Spleen (tissue), 11 donors: ENCODE measurements around the gene PTRH2. TPM values are rescaled to one million over a fixed set of nuclear protein-coding genes. Genes with fewer than 3 reads are reported as not detected.

Experiments used
- DNase-seq: peaks from one replicate; pipeline ENCODE4 v3.0.0-alpha.2; 2020
- H3K27ac ChIP-seq, 8 donors: fragments of 200-600 bp; sonication (generic) in 7 of 8; 1 replicate in 4 of 8; 2 replicates in 4 of 8; pipeline versions ENCODE4 v1.5.0 to v1.8.0; 2016 to 2021; ENCODE audit warnings: inconsistent platforms in 4 of 8, mild to moderate bottlenecking in 4 of 8, moderate library complexity in 1 of 8
- H3K27me3 ChIP-seq, 7 donors: fragments of 200-600 bp; sonication (generic) in 6 of 7; replicated peaks in 1 of 7; 1 replicate in 4 of 7; 2 replicates in 3 of 7; pipeline versions ENCODE4 v1.5.0 to v1.8.0; 2016 to 2021; ENCODE audit warnings: inconsistent platforms in 3 of 7, mild to moderate bottlenecking in 1 of 7
- H3K36me3 ChIP-seq, 6 donors: fragments of 200-600 bp; sonication (generic) in 5 of 6; 1 replicate in 4 of 6; 2 replicates in 2 of 6; pipeline versions ENCODE4 v1.5.0 to v1.8.0; 2016 to 2021; ENCODE audit warnings: inconsistent platforms in 2 of 6
- H3K4me1 ChIP-seq, 6 donors: fragments of 200-600 bp; sonication (generic) in 5 of 6; 1 replicate in 3 of 6; 2 replicates in 3 of 6; pipeline versions ENCODE4 v1.5.0 to v1.8.0; 2016 to 2021; ENCODE audit warnings: inconsistent platforms in 3 of 6
- H3K4me3 ChIP-seq, 8 donors: fragments of 200-600 bp; sonication (generic) in 7 of 8; 1 replicate in 4 of 8; 2 replicates in 4 of 8; pipeline versions ENCODE4 v1.5.0 to v1.8.0; 2016 to 2021; ENCODE audit warnings: inconsistent platforms in 4 of 8, mild to moderate bottlenecking in 4 of 8, moderate library complexity in 2 of 8
- H3K9me3 ChIP-seq, 8 donors: fragments of 200-600 bp; sonication (generic) in 7 of 8; 1 replicate in 4 of 8; 2 replicates in 4 of 8; pipeline versions ENCODE4 v1.5.0 to v1.8.0; 2016 to 2021; ENCODE audit warnings: inconsistent platforms in 4 of 8
- POLR2A ChIP-seq, 3 donors: fragments of 450-650 bp; IDR thresholded peaks; one replicate each; pipeline ENCODE4 v1.5.1; 2017; ENCODE audit warnings: antibody characterized with exemption in 3 of 3, mild to moderate bottlenecking in 1 of 3
- POLR2AphosphoS5 ChIP-seq, 3 donors: sonication (generic); formaldehyde crosslinking; IDR thresholded peaks; one replicate each; pipeline ENCODE4 v1.5.1; 2017; ENCODE audit warnings: antibody characterized with exemption in 3 of 3
- WGBS, 5 donors: extraction: QIAGEN DNeasy Blood & Tissue Kit in 3 of 5; methylation state at CpG; one replicate each; pipeline versions ENCODE4 v1.1.5 to v1.1.7; 2013 to 2018; 5-methylcytosine and 5-hydroxymethylcytosine counted together
- intact Hi-C: fragments of 100-400 bp; cut with DNase I; formaldehyde crosslinking; loops from one replicate; pipeline ENCODE4 v1.15.0; 2023; ENCODE audit warnings: low total_unique reads
- polyA plus RNA-seq, 3 donors: library from polyadenylated mRNA; stranded (reverse); fragments of 200-250 nt; gene quantifications; one replicate each; pipeline ENCODE4 v1.2.1, GENCODE V29; 2013
- total RNA-seq, 7 donors: library from RNA; depleted of rRNA in 3 of 7; stranded (reverse); fragments of >200 nt in 3 of 7; fragmentation: NEBNext Ultra II Directional in 4 of 7; extraction: Animal tissue kit (Norgen Biotek cat#: 25700) in 4 of 7; gene quantifications; one replicate each; pipeline versions ENCODE4 v1.1.0 to v1.2.1, GENCODE V29; 2016 to 2021
- TF ChIP-seq, protein P1 (sequence below), 11 experiments: fragments of 200-600 bp in 7 of 11; fragments of 450-650 bp in 4 of 11; sonication (generic) in 4 of 11; IDR thresholded peaks in 8 of 11; conservative IDR thresholded peaks in 3 of 11; 1 replicate in 7 of 11; 2 replicates in 4 of 11; pipeline versions ENCODE4 v1.4.0 to v1.8.0; 2016 to 2021; ENCODE audit warnings: antibody characterized with exemption in 11 of 11, inconsistent platforms in 4 of 11, mild to moderate bottlenecking in 1 of 11
- donor health status: healthy with polysubstance abuse.
- donor health status: DM: no; HTN: no; CAD: no; lungs with moderate emphysema.
- donor health status: DM: no; HTN: no; CAD: no.
- donor health status: Bipolar disorder and iron deficiency.
- donor health status: healthy.
- donor health status: DM: no; HTN: no; CAD: no.
- donor health status: DM: yes; HTN: yes; CAD: no.

Gene PTRH2
- total and polyA plus RNA-seq, 10 donors: 14.4 to 30.9 (median 21.8) TPM

GRCh38 chr17:59702304-59702703 is 4.9 kb downstream of the PTRH2 start:
- Histone ChIP-seq H3K27me3 (no peaks in the 10 kb centered on the region), H3K36me3 (peaks cover 0 to 61% (median 25%) of the 10 kb centered on the region in 6 donors), H3K4me1 (peaks cover 10 to 91% (median 42%) of the 10 kb centered on the region in 6 donors), H3K9me3 (no peaks in the 10 kb centered on the region), H3K4me3 (no peak overlapping the region), H3K27ac (no peak overlapping the region)
- DNase-seq: no peak
- intact Hi-C loops: no loop called here
- WGBS, 5 donors: 91 to 98% (median 92%) methylated on average over 7 of the region's 7 CpGs
- TF ChIP-seq POLR2A (IDR thresholded peaks at IDR 0.05) (no peak), POLR2AphosphoS5 (IDR thresholded peaks at IDR 0.05) (no peak)
- TF ChIP-seq, protein P1, sequence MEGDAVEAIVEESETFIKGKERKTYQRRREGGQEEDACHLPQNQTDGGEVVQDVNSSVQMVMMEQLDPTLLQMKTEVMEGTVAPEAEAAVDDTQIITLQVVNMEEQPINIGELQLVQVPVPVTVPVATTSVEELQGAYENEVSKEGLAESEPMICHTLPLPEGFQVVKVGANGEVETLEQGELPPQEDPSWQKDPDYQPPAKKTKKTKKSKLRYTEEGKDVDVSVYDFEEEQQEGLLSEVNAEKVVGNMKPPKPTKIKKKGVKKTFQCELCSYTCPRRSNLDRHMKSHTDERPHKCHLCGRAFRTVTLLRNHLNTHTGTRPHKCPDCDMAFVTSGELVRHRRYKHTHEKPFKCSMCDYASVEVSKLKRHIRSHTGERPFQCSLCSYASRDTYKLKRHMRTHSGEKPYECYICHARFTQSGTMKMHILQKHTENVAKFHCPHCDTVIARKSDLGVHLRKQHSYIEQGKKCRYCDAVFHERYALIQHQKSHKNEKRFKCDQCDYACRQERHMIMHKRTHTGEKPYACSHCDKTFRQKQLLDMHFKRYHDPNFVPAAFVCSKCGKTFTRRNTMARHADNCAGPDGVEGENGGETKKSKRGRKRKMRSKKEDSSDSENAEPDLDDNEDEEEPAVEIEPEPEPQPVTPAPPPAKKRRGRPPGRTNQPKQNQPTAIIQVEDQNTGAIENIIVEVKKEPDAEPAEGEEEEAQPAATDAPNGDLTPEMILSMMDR (IDR thresholded peaks at IDR 0.05 in 8 of 11, conservative IDR thresholded peaks at IDR 0.05 in 3 of 11): no peak

GRCh38 chr17:59699786-59700185 is 7.4 kb downstream of the PTRH2 start:
- intact Hi-C loops: no loop called here
- Histone ChIP-seq H3K27ac (peak overlapping the region in 1 of 8 donors; percentile 7), H3K9me3 (no peaks in the 10 kb centered on the region), H3K36me3 (peaks cover 0 to 86% (median 46%) of the 10 kb centered on the region in 6 donors), H3K4me3 (no peak overlapping the region), H3K4me1 (peaks cover 0 to 89% (median 23%) of the 10 kb centered on the region in 6 donors), H3K27me3 (no peaks in the 10 kb centered on the region)
- 87 to 96% (median 95%) methylated on average over 6 of the region's 6 CpGs for WGBS, 5 donors
- no peak for DNase-seq
- TF ChIP-seq, protein P1 (IDR thresholded peaks at IDR 0.05 in 8 of 11, conservative IDR thresholded peaks at IDR 0.05 in 3 of 11): no peak
- TF ChIP-seq POLR2A (IDR thresholded peaks at IDR 0.05): no peak
- no peak for TF ChIP-seq POLR2AphosphoS5 (IDR thresholded peaks at IDR 0.05)

- Histone ChIP-seq H3K27me3 (no peaks in the 10 kb centered on the region), H3K27ac (no peak overlapping the region), H3K4me1 (peaks cover 0 to 84% (median 17%) of the 10 kb centered on the region in 6 donors), H3K9me3 (no peaks in the 10 kb centered on the region), H3K36me3 (peaks cover 0 to 92% (median 52%) of the 10 kb centered on the region in 6 donors), H3K4me3 (no peak overlapping the region)
- WGBS, 5 donors: 94 to 97% (median 96%) methylated on average over 7 of the region's 7 CpGs
- TF ChIP-seq POLR2A (IDR thresholded peaks at IDR 0.05) (no peak), POLR2AphosphoS5 (IDR thresholded peaks at IDR 0.05) (no peak)
- TF ChIP-seq, protein P1 (IDR thresholded peaks at IDR 0.05 in 8 of 11, conservative IDR thresholded peaks at IDR 0.05 in 3 of 11): no peak
- intact Hi-C loops: no loop called here
- DNase-seq: no peak
Observed at GRCh38 chr17:59699218-59699617, 8.0 kb downstream of the PTRH2 start.

GRCh38 chr17:59698143-59698542 is 9.1 kb downstream of the PTRH2 start:
- no peaks in the 10 kb centered on the region for H3K9me3 ChIP-seq
- DNase-seq: no peak
- peaks cover 0 to 94% (median 61%) of the 10 kb centered on the region in 6 donors for H3K36me3 ChIP-seq
- H3K27me3 ChIP-seq: no peaks in the 10 kb centered on the region
- intact Hi-C loops: no loop called here
- no peak for TF ChIP-seq POLR2A (IDR thresholded peaks at IDR 0.05)
- no peak overlapping the region for H3K4me3 ChIP-seq
- whole genome bisulfite sequencing, 5 donors: 74 to 88% (median 81%) methylated on average over 4 of the region's 4 CpGs
- H3K27ac ChIP-seq: peak overlapping the region in 1 of 8 donors; percentile 4
- peaks cover 0 to 73% (median 10%) of the 10 kb centered on the region in 6 donors for H3K4me1 ChIP-seq
